HepG2 (cell line): ENCODE results near the gene TBC1D24. TPM values are rescaled to one million over a fixed set of nuclear protein-coding genes. Genes with fewer than 3 reads are reported as not detected.

Experiments
- ATF1 ChIP-seq: IDR thresholded peaks from 2 replicates; pipeline ENCODE4 v1.6.1; 2016; ENCODE audit warnings: mild to moderate bottlenecking, control low read depth
- DRAP1 ChIP-seq: IDR thresholded peaks from 2 replicates; pipeline ENCODE4 v1.6.1; 2016; ENCODE audit warnings: missing genetic modification reagents, missing compliant biosample characterization
- GABPB1 ChIP-seq: IDR thresholded peaks from 2 replicates; pipeline ENCODE4 v1.6.1; 2016; ENCODE audit warnings: mild to moderate bottlenecking, missing genetic modification reagents, moderate library complexity, missing compliant biosample characterization
- HDAC2 ChIP-seq: sonication (generic); formaldehyde crosslinking; IDR thresholded peaks from 2 replicates; pipeline ENCODE4 v1.4.0; 2020; ENCODE audit warnings: missing genetic modification reagents
- NFYB ChIP-seq: sonication (generic); formaldehyde crosslinking; IDR thresholded peaks from 2 replicates; pipeline ENCODE4 v1.4.0; 2020; ENCODE audit warnings: missing genetic modification reagents
- XRCC5 ChIP-seq: fragments of 200-400 bp; formaldehyde crosslinking; optimal IDR thresholded peaks from 2 replicates; pipeline ENCODE3; 2017; ENCODE audit warnings: mild to moderate bottlenecking, low read length
- ZBTB3 ChIP-seq: sonication (generic); formaldehyde crosslinking; IDR thresholded peaks from 2 replicates; pipeline ENCODE4 v1.4.0; 2020; ENCODE audit warnings: low read depth, mild to moderate bottlenecking, moderate library complexity, missing genetic modification reagents, borderline replicate concordance
- ZFP37 ChIP-seq: sonication (generic); formaldehyde crosslinking; IDR thresholded peaks from 2 replicates; pipeline ENCODE4 v1.4.0; 2020; ENCODE audit warnings: missing genetic modification reagents, borderline replicate concordance
- ZFP91 ChIP-seq: sonication (generic); formaldehyde crosslinking; IDR thresholded peaks from 2 replicates; pipeline ENCODE4 v1.9.0; 2022; ENCODE audit warnings: missing genetic modification reagents, mild to moderate bottlenecking, borderline replicate concordance
- ZKSCAN8 ChIP-seq: IDR thresholded peaks from 2 replicates; pipeline ENCODE4 v1.6.1; 2016; ENCODE audit warnings: borderline replicate concordance, missing genetic modification reagents, missing compliant biosample characterization
- ZNF512B ChIP-seq: sonication (generic); formaldehyde crosslinking; IDR thresholded peaks from 2 replicates; pipeline ENCODE4 v1.5.1; 2020; ENCODE audit warnings: missing genetic modification reagents, mild to moderate bottlenecking, borderline replicate concordance
- ZNF557 ChIP-seq: sonication (generic); formaldehyde crosslinking; IDR thresholded peaks from 2 replicates; pipeline ENCODE4 v1.4.0; 2020; ENCODE audit warnings: missing genetic modification reagents
- ZNF562 ChIP-seq: sonication (generic); formaldehyde crosslinking; IDR thresholded peaks from 2 replicates; pipeline ENCODE4 v1.8.0; 2022; ENCODE audit warnings: missing genetic modification reagents, borderline replicate concordance
- ZNF687 ChIP-seq: sonication (generic); formaldehyde crosslinking; IDR thresholded peaks from 2 replicates; pipeline ENCODE4 v1.5.1; 2020; ENCODE audit warnings: mild to moderate bottlenecking, missing genetic modification reagents, moderate library complexity
- ZSCAN30 ChIP-seq: sonication (generic); formaldehyde crosslinking; IDR thresholded peaks from 2 replicates; pipeline ENCODE4 v1.5.0; 2020; ENCODE audit warnings: mild to moderate bottlenecking, missing genetic modification reagents
- polyA plus RNA-seq, 8 experiments: library from polyadenylated mRNA; depleted of rRNA in 3 of 8; stranded (reverse) in 7 of 8; unstranded in 1 of 8; fragments of >200 nt; fragmentation: Illumina TruSeq in 4 of 8; extraction: Trizol in 4 of 8; gene quantifications; 2 replicates each; pipeline versions ENCODE4 v1.2.1 to v1.2.3, GENCODE V29; 2011 to 2016; ENCODE audit warnings: low read depth in 4 of 8, missing spikeins in 1 of 8, mixed read lengths in 1 of 8; ENCODE audit not compliant: insufficient read depth in 1 of 8
- total RNA-seq, 5 experiments: library from RNA; depleted of rRNA; stranded (reverse); fragments of >200 nt; fragmentation: Illumina TruSeq; extraction: Trizol; gene quantifications; 2 replicates each; pipeline ENCODE4 v1.2.3, GENCODE V29; 2016; ENCODE audit warnings: low read depth in 1 of 5
- TF ChIP-seq, protein P1 (sequence below): IDR thresholded peaks from 2 replicates; pipeline ENCODE4 v1.6.1; 2016; ENCODE audit warnings: low read depth, borderline replicate concordance
- TF ChIP-seq, protein P2 (sequence below): sonication (generic); formaldehyde crosslinking; conservative IDR thresholded peaks from 2 replicates; pipeline ENCODE4 v1.5.0; 2020; ENCODE audit warnings: missing genetic modification reagents

TBC1D24 gene
- total and polyA plus RNA-seq, 2 of the 13 experiments (the other 11 are each of a cell fraction or from before 2014, with no cell fraction given) = 7.7 to 13.7 TPM

DNA sequence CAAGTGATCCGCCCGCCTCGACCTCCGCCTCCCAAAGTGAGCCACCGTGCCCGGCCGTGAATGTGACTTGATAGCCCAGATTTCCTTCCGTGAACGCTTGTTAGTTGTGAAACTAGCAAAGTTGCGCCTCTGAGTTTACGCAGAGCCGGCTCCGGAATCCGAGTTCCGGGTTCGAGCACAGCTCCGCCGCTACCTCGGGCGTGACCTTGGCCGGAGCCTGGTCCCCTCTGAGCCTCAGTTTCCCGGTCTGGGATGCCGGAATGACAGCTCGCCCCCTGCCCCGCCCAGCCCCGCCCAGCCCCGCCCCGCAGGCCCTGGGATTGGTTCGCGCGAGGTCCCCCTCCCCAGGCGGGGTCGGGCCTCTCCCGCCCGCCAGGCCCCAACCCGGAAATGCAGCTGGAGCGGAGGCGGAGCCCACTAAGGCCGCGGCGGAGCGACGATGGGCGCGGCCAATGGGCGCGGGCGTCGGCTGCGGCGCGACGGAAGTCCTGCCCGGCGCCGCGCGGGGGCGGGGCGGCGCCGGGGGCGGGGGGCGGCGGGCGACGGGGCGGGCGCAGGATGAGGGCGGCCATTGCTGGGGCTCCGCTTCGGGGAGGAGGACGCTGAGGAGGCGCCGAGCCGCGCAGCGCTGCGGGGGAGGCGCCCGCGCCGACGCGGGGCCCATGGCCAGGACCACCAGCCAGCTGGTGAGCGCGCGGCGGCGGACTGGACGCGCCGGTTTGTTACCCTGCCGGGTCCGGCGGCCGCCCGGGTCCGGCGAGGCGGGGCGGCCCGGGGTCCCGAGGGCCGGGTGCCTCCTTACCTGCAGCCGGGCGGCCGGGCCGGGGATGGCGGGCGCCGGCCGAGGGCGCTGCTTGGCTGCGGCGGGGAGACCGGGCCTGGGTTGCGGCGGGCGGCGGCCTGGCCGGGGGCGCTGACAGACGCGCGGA is 62.8 kb downstream of the TBC1D24 start, which contains the start of gene PDPK1 (continued):
- TF ChIP-seq ZFP91 (CRISPR knock-in tag) (peak; percentile 23; the same call in 1 of the 2 replicates), ZNF687 (CRISPR knock-in tag) (peak; percentile 40; the same call in 1 of the 2 replicates), XRCC5 (no peak), ZNF557 (CRISPR knock-in tag) (no peak), ZSCAN30 (CRISPR knock-in tag) (no peak), ZBTB3 (CRISPR knock-in tag) (no peak; the same call in 1 of the 2 replicates), ZNF562 (CRISPR knock-in tag) (no peak), DRAP1 (no peak), GABPB1 (CRISPR knock-in tag) (peak; percentile 87), ZFP37 (CRISPR knock-in tag) (no peak), ATF1 (CRISPR knock-in tag) (no peak), HDAC2 (no peak), ZNF512B (CRISPR knock-in tag) (no peak), NFYB (CRISPR knock-in tag) (peak; percentile 66), ZKSCAN8 (CRISPR knock-in tag) (no peak)
- TF ChIP-seq, protein P1, sequence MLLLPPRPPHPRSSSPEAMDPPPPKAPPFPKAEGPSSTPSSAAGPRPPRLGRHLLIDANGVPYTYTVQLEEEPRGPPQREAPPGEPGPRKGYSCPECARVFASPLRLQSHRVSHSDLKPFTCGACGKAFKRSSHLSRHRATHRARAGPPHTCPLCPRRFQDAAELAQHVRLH (CRISPR knock-in tag) = no peak
- TF ChIP-seq, protein P2, sequence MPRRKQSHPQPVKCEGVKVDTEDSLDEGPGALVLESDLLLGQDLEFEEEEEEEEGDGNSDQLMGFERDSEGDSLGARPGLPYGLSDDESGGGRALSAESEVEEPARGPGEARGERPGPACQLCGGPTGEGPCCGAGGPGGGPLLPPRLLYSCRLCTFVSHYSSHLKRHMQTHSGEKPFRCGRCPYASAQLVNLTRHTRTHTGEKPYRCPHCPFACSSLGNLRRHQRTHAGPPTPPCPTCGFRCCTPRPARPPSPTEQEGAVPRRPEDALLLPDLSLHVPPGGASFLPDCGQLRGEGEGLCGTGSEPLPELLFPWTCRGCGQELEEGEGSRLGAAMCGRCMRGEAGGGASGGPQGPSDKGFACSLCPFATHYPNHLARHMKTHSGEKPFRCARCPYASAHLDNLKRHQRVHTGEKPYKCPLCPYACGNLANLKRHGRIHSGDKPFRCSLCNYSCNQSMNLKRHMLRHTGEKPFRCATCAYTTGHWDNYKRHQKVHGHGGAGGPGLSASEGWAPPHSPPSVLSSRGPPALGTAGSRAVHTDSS (CRISPR knock-in tag) = no peak
